Endodermal cell (in vitro differentiated cells): ENCODE results near the gene SLC66A1. TPM values are rescaled to one million over a fixed set of nuclear protein-coding genes. Genes with fewer than 3 reads are reported as not detected.
"Not testable (repeated sequence)": the region's sequence is repeated elsewhere in the genome, so short reads cannot be mapped to it uniquely, and the experiment has no call there.

Source experiments
- DNase-seq: peaks from one replicate; pipeline ENCODE4 v3.0.0-alpha.2; 2017
- H3K27ac ChIP-seq: 2 replicates; pipeline ENCODE4 v1.5.1; 2013; ENCODE audit warnings: mild to moderate bottlenecking, low read depth, low read length, moderate library complexity
- H3K27me3 ChIP-seq: 2 replicates; pipeline ENCODE4 v1.6.1; 2013; ENCODE audit warnings: mild to moderate bottlenecking, low read length, moderate library complexity; ENCODE audit not compliant: insufficient read depth, control insufficient read depth, poor library complexity, severe bottlenecking
- H3K36me3 ChIP-seq: 2 replicates; pipeline ENCODE4 v1.7.0; 2013; ENCODE audit warnings: mild to moderate bottlenecking, low read length, moderate library complexity; ENCODE audit not compliant: control insufficient read depth, insufficient read depth
- H3K4me1 ChIP-seq: one replicate; pipeline ENCODE4 v1.7.0; 2013; ENCODE audit warnings: low read length; ENCODE audit not compliant: control insufficient read depth, insufficient read depth
- H3K4me3 ChIP-seq: 2 replicates; pipeline ENCODE4 v1.5.1; 2013; ENCODE audit warnings: mild to moderate bottlenecking, low read length, moderate library complexity
- H3K9ac ChIP-seq: 2 replicates; pipeline ENCODE4 v1.6.1; 2013; ENCODE audit warnings: mild to moderate bottlenecking, low read length, moderate library complexity; ENCODE audit not compliant: poor library complexity, severe bottlenecking; ENCODE audit errors: extremely low read depth
- H3K9me3 ChIP-seq: 2 replicates; pipeline ENCODE4 v1.6.1; 2013; ENCODE audit warnings: mild to moderate bottlenecking, low read length, moderate library complexity; ENCODE audit not compliant: control insufficient read depth
- H3K27ac Mint-ChIP-seq: 2 replicates; pipeline ENCODE4 v1.8.0; 2020; ENCODE audit warnings: mixed read lengths
- H3K27me3 Mint-ChIP-seq: 2 replicates; pipeline ENCODE4 v1.8.0; 2021; ENCODE audit warnings: mild to moderate bottlenecking, mixed read lengths; ENCODE audit not compliant: insufficient read depth
- H3K36me3 Mint-ChIP-seq: 2 replicates; pipeline ENCODE4 v1.8.0; 2020; ENCODE audit warnings: low read depth, mixed read lengths
- H3K4me1 Mint-ChIP-seq: 2 replicates; pipeline ENCODE4 v1.8.0; 2020; ENCODE audit warnings: mixed read lengths
- H3K4me3 Mint-ChIP-seq: 2 replicates; pipeline ENCODE4 v1.8.0; 2020; ENCODE audit warnings: mild to moderate bottlenecking, moderate library complexity, mixed read lengths
- H3K9me3 Mint-ChIP-seq: 2 replicates; pipeline ENCODE4 v1.8.0; 2020; ENCODE audit warnings: mild to moderate bottlenecking, mixed read lengths
- CTCF ChIP-seq: fragments of 200-600 bp; sonication (generic); conservative IDR thresholded peaks from 2 replicates; pipeline ENCODE4 v1.5.0; 2021; ENCODE audit warnings: antibody characterized with exemption, mild to moderate bottlenecking
- WGBS, 2 experiments: methylation state at CpG; one replicate each; pipeline versions ENCODE4 v1.1.5 to v1.1.7; 2013; ENCODE audit warnings: missing lambda C conversion rate in 2 of 2, mixed read lengths in 1 of 2; ENCODE audit not compliant: insufficient coverage in 1 of 2, insufficient read length in 1 of 2; 5-methylcytosine and 5-hydroxymethylcytosine counted together
- total RNA-seq, 2 donors: library from RNA; stranded (reverse); fragmentation: NEBNext Ultra II Directional in 1 of 2; extraction: Animal tissue kit (Norgen Biotek cat#: 25700) in 1 of 2; gene quantifications; 2 replicates in 1 of 2; 3 replicates in 1 of 2; pipeline ENCODE4 v1.2.1, GENCODE V29; 2021

The SLC66A1 gene
- total RNA-seq, 2 donors from 2014 or later, result 20.8 to 22.6 TPM

- Mint-ChIP-seq H3K4me3 (peak overlapping the region; percentile 24), H3K27me3 (peaks cover 40% of the 10 kb centered on the region), H3K36me3 (peaks cover 2% of the 10 kb centered on the region), H3K9me3 (peaks cover 5% of the 10 kb centered on the region), H3K27ac (no peak overlapping the region), H3K4me1 (peaks cover 6% of the 10 kb centered on the region)
- TF ChIP-seq CTCF, result no peak
- peaks cover 28% of the 10 kb centered on the region for H3K27me3 ChIP-seq
- H3K36me3 ChIP-seq, result no peaks in the 10 kb centered on the region
- WGBS, 2 experiments, result 89 to 92% methylated on average over 10 to 13 of the region's 13 CpGs
- H3K4me1 ChIP-seq, result no peaks in the 10 kb centered on the region
- no peak overlapping the region for H3K9ac ChIP-seq
- DNase-seq, result no peak
- H3K27ac ChIP-seq, result no peak overlapping the region
- H3K9me3 ChIP-seq, result peaks cover 11% of the 10 kb centered on the region
- no peak overlapping the region for H3K4me3 ChIP-seq
These were observed 24.5 kb upstream of the SLC66A1 start for GRCh38 chr1:19287436-19288185.

- not testable (repeated sequence) for H3K4me1 ChIP-seq, H3K36me3 Mint-ChIP-seq, H3K4me1 Mint-ChIP-seq, H3K36me3 ChIP-seq, H3K9ac ChIP-seq, H3K27ac Mint-ChIP-seq, H3K27ac ChIP-seq
- H3K27me3 Mint-ChIP-seq, result peaks cover 40% of the 10 kb centered on the region
- WGBS, 2 experiments, result 28 to 34% methylated on average over 40 to 61 of the region's 82 CpGs
- H3K4me3 Mint-ChIP-seq, result peak within 1 kb of the TSS; percentile 40
- H3K4me3 ChIP-seq, result peak within 1 kb of the TSS; percentile 62
- peaks cover 20% of the 10 kb centered on the region for H3K9me3 ChIP-seq
- peak; percentile 82 for DNase-seq
- peaks cover 28% of the 10 kb centered on the region for H3K27me3 ChIP-seq
- peaks cover 13% of the 10 kb centered on the region for H3K9me3 Mint-ChIP-seq
These were observed 23.5 kb upstream of the SLC66A1 start, which contains the start of gene AKR7A3 for GRCh38 chr1:19288324-19289241. Gene AKR7A3 (minus strand): TSS chr1:19288770. CDS start chr1:19288709, 61 bp downstream.

- Histone ChIP-seq H3K27me3 (peaks cover 28% of the 10 kb centered on the region), H3K9ac (no peak overlapping the region), H3K4me3 (peak overlapping the region; percentile 62), H3K4me1 (no peaks in the 10 kb centered on the region), H3K9me3 (peaks cover 26% of the 10 kb centered on the region), H3K36me3 (no peaks in the 10 kb centered on the region), H3K27ac (no peak overlapping the region)
- Mint-ChIP-seq H3K4me3 (peak overlapping the region; percentile 40), H3K27ac (no peak overlapping the region), H3K36me3 (peaks cover 5% of the 10 kb centered on the region), H3K27me3 (peaks cover 40% of the 10 kb centered on the region), H3K9me3 (peaks cover 19% of the 10 kb centered on the region), H3K4me1 (peaks cover 6% of the 10 kb centered on the region)
- no peak for TF ChIP-seq CTCF
- DNase-seq, result no peak
- WGBS, 2 experiments, result 44 to 76% methylated on average over 1 to 2 of the region's 2 CpGs
These were observed 22.9 kb upstream of the SLC66A1 start for GRCh38 chr1:19289244-19289643.
